Measurements from ENCODE around the gene CKMT2.

The CKMT2 gene

DNA sequence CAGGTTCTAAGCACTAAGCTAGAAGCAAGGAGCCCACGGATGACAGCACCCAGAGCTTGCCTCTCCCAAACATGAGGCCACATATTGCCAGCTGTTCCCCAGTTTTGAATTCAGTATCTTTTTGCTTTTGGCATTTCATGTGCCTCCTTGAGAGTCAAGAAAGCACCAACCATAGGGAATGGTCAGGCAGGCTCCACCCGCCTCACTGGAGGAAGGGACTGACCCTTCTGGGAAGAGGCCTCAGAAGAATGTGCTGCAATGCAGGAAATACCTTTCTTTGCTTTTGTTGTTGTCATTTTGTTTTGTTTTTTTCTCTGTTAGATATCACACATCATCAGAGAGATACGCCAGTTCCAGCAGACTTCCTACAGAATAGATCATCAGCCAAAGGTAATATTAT, 13.7 kb upstream of the CKMT2 start:
- no peak for DNase-seq

DNA sequence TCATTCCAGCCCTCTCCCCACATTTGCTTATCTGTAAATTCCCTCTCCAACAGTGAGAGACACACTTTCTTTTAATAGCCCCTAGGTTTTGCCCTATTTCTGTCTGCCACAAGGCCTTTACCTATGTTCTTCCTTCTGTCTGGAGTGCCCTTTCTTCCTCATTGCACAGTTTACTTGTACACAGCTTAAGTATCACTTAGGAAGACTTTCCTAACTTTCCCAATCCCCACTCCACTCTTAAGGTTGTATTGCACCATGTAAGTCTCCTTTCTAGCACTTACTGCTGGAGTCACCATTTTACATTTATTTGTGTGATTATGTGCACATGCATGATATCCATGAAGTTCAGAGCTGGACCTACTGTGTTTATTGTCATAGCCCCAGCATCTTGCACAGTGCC, 10.8 kb upstream of the CKMT2 start:
- no peak for DNase-seq

- no peak for DNase-seq
Measured at GRCh38 chr5:81225463-81225862, 7.7 kb upstream of the CKMT2 start.

DNA sequence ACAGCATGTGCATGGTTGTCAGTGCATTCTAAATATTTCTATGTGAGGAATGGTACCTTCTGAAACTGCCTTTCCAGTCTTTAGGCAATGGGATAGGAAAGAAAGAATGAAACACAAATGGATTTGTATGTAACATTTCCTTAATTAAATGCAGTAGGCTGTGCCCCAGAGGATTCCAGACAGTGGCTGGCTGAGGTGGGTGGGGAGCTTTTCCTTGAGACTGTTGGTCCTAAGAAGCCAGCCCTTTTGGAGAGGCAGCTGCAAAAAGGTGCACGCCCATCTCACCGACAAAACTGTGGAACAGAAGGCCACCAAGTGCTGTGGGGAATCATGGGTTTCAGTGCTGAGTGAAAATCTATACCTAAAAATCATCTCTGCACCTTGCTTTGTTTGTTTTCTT, 6.8 kb upstream of the CKMT2 start:
- no peak for DNase-seq

DNA sequence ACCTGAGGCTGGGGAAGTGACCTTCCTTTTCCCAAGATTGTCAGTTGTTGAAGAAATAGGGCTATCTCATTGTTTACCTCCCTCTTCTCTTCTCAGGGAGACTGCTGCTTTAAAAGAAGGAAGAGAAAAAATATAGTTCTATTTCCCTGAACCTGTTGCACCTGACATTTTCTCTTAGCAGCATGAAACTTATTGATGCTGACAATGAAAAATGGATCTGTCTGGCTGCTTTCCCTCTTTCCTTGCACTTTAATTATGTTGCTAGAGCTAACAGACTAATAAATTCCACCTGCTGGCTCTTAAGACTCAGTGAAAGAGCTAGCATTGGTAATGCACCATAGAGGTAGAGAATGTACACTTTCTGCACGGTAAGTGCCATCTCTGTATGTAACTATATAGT, 6.2 kb upstream of the CKMT2 start:
- DNase-seq = no peak

DNA sequence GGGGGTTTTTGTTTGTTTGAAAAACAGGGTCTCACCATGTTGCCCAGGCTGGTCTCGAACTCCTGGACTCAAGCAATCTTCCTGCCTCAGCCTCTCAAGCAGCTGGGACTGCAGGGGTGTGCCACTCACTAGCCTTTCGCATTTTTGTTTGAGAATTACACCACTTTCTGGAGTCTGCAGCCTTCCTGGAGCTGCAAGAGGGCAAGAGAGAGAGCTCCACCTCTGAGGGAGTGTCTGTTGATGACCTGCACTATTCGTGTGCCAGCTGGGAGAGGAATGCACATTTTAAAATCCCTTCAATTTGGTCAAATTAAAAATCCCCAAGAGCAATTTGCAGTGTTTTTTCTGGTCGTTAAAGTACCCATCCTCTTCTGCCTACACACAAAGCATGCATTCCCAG, 5.0 kb upstream of the CKMT2 start:
- DNase-seq = no peak

- no peak for DNase-seq
Measured at GRCh38 chr5:81230416-81230815, 2.7 kb upstream of the CKMT2 start.

GRCh38 chr5:81232464-81233079, 550 bp upstream of the CKMT2 start:
- no peak for DNase-seq

DNA sequence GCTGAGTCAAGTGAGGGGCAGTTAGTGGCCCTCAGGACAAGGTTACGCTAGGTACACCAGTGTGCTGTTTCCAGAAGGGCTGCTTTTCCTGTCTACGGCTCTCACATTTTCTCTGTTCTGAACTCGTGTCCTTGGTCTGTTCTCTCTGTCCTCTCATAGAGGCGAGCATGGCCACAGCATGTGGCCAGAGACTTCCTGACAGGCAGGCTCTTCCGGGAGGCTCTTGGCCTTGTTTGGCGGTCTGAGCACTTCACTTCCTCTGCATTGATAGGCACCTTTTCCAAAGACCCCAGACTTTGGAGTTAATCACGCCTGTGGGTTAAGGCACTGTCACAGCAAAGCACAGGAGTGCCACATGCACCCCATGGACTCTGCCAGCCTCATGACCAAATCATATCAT, 1.2 kb downstream of the CKMT2 start:
- DNase-seq = no peak

- no peak for DNase-seq
Measured at GRCh38 chr5:81234801-81235200, 1.7 kb downstream of the CKMT2 start.

GRCh38 chr5:81235287-81236072, 2.4 kb downstream of the CKMT2 start:
- no peak for DNase-seq

- DNase-seq = no peak
Measured at GRCh38 chr5:81238460-81238859, 5.3 kb downstream of the CKMT2 start.

DNA sequence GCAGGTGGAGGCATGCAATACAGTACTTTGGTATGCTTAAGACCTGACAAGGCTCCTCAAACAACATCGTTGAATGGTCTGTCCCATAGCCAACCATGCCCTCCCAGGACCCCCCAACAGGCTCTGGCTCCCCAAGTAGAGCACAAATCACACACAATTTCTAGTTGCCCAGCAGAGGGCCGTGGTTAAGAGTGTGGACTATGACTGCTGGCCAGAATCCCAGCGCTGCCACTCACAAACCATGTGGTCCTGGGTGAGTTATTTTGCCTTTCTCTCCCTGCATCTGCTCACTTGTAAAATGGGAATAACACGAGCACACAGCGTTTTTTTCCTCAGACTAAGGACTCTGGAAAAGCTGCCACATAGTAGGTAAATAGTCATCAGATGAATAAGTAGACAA, 6.5 kb downstream of the CKMT2 start:
- DNase-seq = no peak

DNA sequence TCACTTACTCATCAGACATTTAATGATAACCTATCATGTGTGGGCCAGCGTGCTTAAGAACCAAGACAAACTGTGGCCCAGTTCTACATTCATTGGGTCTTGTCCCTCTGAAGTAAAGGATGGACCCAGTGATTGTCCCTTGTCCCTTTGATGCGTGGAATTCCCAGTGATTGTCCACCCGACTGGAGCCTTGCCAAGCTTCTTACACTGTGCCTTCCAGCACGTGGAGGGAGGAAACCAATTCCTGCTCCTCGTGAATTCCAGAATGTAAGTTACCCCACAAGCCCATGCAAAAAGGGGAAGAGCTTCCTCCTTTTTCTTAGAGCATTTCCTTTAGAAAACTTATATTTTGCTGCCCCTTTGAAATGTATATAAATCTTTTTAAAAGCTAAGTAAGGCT, 7.9 kb downstream of the CKMT2 start:
- no peak for DNase-seq

- DNase-seq = no peak
Measured at GRCh38 chr5:81241961-81242648, 9.0 kb downstream of the CKMT2 start.

DNA sequence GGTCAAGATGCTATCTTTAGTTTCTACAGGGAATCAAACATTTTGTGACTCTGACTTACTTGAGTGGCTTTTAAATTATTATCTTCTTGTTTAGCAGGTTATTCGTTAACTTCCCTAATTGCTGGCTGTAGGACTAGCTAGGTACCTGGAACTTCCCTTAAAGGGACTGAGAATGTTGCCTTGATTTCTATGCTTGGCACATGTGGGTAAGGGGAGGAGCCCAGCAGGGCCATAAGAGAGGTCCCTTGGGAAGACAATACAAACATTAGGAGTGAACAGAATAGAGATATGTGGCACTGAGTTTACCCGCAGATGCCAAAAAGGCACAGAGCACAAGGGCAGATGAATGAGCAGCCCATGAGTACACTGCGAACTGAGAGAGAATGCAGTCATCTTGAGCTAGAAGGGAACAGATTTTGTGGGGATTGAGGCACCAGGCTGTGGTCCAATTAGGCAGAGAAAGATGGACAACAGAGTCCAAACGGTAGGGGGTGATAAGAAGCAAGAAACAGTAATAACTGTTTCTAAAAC, 9.8 kb downstream of the CKMT2 start:
- DNase-seq = no peak

- no peak for DNase-seq
Measured at GRCh38 chr5:81244451-81244850, 11.3 kb downstream of the CKMT2 start.

GRCh38 chr5:81245871-81246235, 12.7 kb downstream of the CKMT2 start:
- no peak for DNase-seq

GRCh38 chr5:81246697-81247096, 13.6 kb downstream of the CKMT2 start:
- no peak for DNase-seq

- DNase-seq = no peak
Measured at GRCh38 chr5:81247441-81247972, 14.4 kb downstream of the CKMT2 start.

GRCh38 chr5:81249240-81249639, 16.1 kb downstream of the CKMT2 start:
- no peak for DNase-seq

GRCh38 chr5:81250004-81250403, 16.9 kb downstream of the CKMT2 start:
- DNase-seq = no peak

- DNase-seq = no peak
Measured at GRCh38 chr5:81251922-81252321, 18.8 kb downstream of the CKMT2 start.

DNA sequence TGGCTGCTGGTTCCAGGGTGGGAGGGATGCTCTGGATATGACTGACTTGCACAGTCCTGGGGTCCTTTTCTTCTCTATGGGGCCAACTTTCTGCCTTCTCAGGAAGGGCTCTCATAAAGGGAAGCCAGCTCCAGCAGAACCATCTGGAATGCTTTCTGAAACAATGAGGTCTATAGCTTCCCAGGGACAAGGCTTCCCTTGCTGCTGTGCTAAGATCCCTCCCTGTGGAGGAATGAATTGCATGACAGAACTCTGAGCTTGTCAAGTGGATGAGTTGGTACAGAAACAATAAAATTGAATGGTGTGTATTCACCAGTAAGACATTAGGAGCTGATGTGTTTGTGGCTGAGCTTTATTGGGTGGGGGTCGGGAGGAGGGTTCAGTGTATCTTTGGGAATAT, 19.8 kb downstream of the CKMT2 start:
- DNase-seq = no peak
